G401.6 (cell line): Measurements from ENCODE around the gene NCEH1.
"Not testable (repeated sequence)": the region's sequence is repeated elsewhere in the genome, so short reads cannot be mapped to it uniquely, and the experiment has no call there.

Experiments used
- FAIRE-seq: peaks from 2 replicates; lab custom pipeline; 2012; peaks lifted over from hg19 to GRCh38; lab: Jason Lieb, UNC

The NCEH1 gene

DNA sequence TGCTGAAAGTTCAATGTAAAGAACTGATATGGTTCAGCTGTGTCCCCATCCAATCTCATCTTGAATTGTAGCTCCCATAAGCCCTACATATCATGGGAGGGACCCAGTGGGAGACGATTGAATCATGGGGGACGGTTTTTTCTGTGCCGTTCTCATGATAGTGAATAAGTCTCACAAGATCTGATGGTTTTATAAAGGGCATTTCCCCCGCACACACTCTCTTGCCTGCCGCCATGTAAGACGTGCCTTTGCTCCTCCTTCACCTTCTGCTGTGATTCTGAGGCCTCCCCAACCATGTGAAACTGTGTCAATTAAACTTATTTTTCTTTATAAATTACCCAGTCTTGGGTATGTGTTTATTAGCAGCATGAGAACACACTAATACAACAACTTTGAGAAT lies 101.1 kb downstream of the NCEH1 start:
- FAIRE-seq, result no peak

DNA sequence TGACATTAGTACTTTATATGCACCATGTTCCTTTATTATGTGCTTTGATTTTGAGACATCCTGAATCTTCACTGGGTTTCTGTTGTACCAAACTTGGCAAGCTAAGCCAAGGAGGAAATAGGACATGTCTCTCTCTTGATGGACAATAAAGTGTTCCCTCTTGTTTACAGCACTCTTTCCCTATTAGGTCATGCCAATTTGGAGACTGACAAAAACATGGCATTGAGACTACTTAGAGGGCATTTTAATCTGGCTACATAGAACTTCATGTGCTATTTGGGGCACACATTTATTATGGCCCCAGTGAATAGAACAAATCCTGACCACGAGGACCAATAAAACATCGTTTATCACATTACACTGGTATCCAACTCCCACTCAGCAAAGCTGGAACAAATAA lies 102.3 kb downstream of the NCEH1 start:
- no peak for FAIRE-seq

DNA sequence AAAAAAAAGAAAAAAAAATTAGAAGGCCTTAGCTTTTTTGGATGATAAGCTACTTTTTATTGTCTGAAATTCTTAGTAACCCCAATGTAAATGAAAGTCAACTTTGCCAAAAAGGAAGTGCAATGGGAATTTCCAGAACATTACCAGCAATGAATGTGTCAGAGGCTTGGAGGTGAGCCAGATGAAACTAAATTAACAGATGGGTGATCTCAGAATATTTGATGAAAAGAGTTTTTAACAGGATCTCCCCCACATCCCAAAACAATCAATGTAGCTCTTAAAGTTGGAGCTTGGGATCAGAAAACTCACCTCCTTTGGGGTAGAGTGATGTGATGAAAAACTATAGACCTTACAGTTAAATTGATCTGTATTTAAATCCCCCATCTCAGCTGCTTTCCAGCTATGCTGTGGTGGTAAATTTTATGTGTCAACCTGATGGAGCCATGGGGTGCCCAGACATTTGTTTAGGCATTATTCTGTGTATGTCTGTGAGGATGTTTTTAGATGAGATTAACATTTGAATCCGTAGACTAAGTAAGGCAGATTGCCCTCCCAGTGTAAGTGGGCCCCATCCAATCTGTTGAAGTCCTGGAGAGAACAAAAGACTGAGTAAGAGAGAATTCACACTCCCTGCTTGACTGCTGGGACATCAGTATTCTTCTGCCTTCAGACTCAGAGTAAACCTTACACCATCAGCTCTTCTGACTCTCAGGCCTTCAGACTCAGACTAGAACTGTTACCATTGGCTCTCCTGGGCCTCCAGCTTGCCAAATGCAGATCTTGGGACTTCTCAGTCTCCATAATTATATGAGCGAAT lies 103.4 kb downstream of the NCEH1 start:
- FAIRE-seq, result no peak

DNA sequence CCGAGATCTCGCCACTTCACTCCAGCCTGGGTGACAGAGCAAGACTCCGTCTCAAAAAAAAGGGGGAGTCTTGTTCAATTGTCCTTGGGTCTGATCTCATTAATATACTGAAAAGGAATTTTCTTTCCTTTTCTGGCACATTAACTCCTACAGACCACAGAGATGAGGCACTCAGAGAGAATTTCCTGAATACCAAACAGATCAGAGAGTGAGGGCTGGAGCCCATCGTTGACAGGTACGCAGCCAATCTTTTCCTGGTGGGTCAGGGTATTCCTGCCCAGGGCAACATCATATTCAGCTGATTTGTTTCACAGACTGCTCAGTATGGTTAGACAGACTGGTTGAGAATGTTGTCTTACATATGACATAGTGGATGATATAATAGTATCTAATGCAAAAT lies 104.8 kb downstream of the NCEH1 start:
- no peak for FAIRE-seq

DNA sequence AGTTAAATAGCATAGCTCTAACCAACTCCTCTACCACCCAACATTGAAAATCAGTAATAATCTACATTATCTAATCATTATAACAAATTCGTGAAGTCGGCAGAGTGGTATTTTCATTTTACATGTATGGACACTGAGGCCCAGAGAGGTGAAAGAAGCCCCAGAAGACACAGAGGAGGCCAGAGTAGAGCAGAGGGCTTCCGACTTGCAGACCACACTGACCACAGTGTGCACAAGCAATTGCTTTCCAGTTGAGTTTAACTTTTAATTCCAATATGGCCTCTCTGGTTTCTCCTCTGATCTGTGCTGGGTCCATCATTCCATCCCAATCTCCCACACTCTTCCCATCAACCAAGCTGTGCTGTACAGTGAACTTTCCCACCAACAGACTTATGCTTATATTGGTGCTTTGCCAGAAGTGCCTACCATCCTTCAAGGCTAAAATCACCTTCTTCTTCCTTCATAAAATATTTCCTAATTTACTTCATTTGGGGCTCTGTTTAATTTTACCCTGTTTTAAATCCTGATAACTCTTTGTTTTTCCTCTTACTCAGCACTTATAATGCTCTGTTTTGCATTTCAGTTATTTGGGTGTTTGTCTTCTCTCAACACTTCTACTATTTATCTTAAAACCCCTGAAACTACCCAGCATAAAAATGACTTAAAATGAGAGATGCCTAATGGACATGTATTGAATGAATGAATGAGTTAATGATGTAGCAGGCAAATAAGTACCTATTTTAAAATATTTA lies 105.8 kb downstream of the NCEH1 start:
- FAIRE-seq, result no peak

DNA sequence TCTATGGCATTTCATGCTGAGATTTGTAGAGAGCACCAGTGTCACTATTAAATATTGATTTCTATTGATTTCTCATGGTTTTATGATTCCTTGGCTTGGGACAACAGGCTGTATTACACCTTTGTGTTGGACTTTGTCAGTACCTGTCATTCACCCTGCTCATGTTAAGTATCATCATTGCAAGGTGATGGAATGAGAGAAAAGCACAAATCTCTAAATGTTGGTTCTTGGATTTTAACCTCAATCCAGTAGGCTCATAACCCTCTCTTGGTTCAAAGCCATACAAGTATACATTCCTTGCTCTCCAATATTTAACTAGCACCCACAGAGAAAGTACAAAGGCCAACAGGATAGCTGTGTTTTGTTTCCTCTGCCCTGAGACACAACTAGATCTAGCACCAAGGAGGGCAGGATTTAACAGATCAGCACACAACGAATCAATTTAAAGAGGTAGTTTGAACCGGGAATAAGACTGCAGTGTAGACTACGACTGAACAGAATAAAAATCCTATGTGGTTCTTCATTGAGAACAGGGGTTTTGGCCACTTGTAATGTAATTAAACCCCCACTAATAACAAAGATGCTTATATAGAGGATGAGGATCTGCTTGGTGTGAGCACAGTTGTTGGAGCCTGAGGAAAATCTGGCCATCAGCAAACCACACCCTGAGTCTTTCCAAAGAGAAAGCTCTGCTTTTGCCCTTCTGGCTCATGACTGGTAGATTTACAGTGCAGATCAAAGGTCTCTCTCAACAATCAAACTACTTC lies 109.6 kb downstream of the NCEH1 start:
- FAIRE-seq, result no peak

DNA sequence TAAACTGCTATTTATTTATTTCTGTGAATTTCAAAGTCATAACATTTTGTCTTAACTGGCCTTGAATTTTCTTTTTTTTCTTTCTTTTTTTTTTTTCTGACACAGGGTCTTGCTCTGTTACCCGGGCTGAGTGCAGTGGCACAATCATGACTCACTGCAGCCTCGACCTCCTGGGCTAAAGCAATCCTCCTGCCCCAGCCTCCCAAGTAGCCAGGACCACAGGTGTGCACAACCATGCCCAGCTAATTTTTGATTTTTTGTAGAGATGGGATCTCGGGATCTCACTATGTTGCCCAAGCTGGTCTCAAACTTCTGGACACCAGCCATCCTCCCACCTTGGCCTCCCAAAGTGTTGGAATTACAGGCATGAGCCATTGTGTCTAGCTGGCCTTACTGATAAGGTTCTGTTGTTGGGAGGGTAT lies 110.2 kb downstream of the NCEH1 start:
- FAIRE-seq, result no peak

DNA sequence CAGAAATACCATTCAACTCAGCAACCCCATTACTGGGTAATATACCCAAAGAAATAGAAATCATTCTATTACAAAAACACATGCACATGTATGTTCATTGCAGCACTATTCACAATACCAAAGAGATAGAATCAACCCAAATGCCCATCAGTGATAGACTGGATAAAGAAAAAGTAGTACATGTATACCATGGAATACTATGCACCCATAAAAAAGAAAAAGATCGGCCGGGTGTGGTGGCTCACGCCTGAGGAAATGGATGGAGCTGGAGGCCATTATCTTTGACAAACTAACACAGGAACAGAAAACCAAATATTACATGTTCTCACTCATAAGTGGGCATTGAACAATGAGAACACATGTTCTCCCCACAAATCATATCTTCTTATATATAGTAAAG lies 112.0 kb downstream of the NCEH1 start:
- no peak for FAIRE-seq

DNA sequence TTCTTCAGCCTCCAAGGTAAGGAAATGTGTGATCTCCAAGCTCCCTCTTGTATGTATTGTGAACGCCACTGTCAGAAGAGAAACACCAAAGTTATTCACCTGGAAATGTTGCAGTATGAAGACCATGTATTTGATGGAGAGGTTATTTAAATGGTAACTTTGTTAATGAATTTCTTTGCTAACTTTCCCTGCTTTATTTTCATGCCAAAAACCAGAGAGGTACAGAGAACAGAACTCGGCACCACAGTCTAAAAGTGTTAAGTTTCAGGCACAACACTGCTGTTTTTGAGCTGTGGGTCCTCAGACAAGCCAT lies 114.5 kb downstream of the NCEH1 start:
- no peak for FAIRE-seq

DNA sequence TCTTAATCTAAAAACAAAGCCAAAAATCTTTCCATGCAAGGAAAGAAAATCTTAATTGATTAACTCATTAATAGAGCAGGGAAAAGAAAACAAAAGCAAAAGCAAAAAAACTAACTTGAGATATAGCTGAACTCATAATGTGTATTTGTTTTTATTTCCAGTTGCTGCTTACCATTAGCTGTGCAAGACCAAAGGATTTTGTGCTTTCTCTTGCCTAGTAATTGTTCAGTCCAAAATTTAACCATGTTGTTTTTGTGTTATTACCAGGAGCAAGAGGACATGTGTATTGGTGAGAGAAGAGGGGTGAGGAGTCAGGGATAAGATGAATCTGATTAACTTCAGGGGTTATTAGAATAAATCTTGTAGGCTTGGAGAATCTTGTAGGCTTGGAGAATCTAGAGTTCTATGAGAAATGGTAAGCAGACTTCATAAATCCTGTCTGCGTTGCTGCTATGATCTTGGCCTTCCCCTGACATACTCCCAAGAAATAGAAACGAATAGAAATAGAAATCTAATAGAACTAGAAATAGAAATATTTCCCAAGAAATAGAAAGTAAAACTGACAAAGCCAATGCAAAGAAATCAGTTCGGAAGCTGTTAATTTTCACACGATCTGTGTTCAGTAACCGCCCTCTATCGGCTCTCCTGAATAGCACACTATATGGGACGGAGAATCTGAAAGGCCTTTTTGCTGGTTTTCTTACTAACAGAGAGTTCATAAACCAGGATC lies 115.0 kb downstream of the NCEH1 start:
- FAIRE-seq, result peak; percentile 91

DNA sequence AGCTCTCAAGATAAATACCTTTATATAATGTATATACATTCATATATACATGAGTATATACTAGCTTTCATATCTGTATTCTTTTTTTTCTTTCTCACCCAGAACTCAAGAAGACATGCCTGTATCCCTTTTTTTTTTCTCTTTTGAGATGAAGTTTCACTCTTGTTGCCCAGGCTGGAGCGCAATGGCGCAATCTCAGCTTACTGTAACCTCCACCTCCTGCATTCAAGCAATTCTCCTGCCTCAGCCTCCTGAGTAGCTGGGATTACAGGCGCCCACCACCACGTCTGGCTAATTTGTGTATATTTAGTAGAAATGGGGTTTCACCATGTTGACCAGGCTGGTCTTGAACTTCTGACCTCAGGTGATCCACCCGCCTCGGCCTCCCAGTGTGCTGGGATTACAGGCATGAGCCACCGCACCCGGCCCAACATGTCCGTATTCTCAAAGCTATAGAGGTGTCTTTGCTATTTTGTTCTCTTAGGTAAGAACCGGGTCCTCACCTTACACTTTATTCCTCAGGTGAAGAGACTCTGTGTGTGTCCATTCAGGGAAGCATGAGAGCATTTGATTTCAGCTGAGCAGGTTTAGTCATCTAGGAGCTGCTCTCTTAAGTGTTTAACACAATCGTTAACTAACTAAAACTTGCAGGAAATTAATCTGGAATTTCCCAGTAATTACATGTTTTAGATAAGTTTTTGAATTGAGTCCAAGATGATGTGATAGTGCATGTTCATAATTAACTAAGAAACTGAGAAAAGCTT lies 115.8 kb downstream of the NCEH1 start:
- FAIRE-seq, result not testable (repeated sequence)

DNA sequence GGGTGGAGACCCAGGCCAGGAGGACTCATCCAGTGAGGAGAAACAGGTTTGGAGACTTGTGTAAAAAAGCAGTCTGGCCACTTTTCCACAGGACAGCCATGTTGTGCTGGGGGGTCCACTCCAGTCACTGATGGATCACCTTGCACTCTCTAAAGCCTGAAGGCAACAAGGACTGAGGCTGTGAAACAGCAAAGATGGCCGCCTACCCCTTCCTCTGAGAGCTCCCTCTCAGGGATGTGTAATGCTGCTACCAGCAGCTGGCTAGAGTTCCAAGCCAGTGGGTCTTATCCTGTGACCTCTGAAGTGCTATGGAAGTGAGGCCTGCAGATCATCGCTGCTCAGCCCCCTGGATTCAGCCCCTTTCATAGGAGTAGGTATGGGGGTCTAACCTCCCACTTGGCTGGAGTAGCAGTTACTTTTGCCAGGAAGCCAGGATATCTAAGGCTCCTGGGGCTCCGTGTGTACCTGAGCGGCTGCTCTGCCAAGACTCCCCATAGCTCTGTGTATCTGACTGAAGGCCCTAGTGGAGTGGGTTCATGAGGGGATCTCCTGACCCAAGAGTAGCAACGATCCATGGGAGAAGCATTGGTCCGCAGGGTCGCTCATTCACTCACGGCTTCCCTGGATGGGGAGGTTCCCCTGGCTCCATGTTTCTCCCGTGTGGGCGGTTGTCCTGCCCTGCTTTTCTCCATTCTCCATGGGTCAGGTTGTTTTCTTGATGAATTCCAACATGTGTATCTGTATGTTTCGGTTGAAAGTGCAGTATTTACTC lies 117.8 kb downstream of the NCEH1 start:
- no peak for FAIRE-seq

DNA sequence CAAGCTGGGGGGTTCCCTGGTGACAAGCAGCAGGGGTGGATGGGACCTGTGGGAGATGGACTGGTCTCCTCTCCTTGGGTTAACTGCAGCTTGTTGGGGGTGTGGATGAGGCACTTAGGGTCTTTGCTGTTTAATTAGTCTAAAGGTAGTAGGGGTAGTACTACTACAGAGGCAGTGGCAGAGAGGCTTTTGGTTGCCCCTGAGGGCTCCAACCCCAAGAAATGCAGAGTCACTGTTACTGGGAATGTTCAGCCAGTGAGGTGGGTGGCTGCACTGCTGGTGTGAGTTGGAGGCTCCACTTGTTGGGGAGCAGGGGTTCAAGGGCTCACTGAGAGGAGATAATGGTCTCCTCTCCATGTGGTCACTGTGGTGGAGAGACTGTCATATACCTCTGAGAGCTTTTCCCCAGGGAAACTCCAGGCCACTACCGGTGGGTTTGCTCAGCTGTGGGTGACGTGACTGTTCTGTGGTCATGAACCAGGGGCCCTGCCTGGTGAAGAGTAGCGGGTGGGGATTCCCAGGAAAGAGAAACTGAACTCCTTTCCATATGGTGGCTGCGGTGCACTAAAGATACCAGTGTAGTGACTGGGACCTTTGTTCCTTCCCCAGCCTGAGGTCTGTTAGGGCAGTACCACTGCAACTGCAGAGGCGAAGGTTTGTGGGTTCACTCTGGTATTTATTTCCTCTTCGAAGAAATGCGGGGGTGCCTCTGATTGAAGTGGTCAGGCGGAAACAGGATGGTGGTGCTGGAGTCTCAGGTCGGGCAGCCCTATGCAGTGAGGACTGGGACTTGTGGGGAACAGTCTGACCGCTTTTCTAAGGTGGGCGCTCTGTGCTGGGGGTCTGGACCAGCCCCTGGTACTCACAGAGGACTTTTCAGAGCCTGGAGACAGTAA lies 118.7 kb downstream of the NCEH1 start:
- FAIRE-seq, result no peak

DNA sequence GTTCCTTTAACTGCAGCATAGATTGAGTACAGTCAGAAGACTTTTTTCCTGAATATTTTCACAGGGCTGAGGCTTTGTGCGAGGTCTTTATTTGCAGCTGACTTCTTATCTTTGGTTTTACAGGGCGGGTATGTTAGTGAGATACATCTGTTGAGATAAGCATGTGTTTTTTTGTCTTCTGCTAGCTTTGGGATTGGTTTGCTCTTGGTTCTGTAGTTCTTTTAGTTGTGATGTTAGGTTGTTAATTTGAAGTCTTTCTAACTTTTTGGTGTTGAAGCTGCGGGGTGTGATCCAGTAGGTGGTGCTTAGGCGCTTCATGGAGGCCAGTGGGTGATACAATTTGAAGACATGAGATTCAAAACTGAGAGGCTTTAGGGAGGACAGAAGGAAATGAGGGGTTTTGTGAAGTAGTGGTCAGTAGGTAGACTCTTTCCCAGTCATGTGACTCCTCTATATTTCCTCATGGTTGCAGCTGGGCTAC lies 119.7 kb downstream of the NCEH1 start:
- no peak for FAIRE-seq

DNA sequence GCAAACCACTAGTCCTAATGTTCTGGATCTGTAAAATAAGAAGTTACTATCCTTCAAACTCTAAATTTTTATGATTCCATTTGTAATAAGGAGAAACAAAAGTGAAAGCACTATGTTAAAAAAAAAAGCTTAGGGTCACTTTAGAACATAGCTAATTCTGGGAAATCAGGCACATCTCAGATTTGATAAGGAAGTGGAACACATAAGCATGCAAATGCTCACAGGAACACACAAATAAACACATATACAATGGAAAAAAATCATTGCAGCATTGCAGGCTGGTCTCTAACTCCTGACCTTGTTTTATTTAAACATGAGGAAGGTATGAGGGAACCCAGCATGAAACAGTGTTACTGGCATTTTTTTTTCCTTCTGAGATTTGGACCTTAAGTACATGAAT lies 124.4 kb downstream of the NCEH1 start:
- FAIRE-seq, result no peak

DNA sequence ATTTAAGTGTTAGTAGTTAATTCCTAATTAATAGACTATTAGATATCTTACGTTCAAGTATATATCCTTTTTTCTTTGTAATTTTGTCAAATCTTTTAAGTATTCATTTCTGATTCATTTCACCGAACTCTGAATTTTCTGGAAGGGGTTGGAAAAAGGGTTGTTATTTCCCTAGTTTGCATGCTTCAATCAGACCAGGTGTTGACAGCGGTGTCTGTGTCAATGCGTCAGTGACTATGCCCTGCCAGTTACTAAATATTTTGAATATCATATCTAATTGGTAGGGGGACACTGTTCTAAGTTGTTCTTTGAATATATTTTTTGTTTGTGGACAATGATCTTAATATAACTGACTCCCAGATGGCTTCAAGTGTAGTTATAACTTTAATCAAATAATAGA lies 124.9 kb downstream of the NCEH1 start:
- FAIRE-seq, result no peak

DNA sequence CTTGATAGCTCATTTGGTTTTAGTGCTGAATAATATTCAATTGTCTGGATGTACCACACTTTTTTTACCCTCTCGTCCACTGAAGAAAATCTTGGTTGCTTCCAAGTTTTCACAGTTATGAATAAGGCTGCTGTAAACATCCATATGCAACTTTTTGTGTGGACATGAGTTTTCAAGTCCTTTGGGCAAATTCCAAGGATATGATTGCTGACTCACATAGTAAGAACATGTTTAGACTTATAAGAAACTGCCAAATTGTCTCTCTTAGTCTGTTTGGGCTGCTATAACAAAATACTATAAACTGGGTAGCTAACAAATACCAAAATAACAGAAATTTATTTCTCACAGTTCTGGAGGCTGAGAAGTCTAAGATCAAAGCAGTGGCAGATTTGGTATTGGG lies 128.2 kb downstream of the NCEH1 start:
- no peak for FAIRE-seq

DNA sequence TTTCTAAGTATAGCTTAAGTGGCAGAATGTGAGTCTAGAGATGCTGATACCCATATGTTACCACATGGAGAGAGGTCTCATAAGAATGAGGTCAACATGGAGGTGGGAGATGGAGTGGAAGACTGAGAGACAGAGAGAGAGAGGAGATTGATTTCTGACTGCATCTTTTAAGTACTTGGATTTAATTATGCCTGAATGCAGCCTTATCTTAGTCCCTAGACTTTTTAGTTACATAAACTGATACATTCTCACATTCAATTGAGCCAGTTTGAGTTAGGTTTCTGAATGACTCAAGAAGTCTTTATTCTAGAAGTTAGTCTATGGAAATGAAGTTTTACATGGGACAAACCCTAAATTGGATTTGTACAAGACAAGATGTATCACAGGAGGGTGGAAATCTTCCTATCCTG lies 129.1 kb downstream of the NCEH1 start:
- no peak for FAIRE-seq

DNA sequence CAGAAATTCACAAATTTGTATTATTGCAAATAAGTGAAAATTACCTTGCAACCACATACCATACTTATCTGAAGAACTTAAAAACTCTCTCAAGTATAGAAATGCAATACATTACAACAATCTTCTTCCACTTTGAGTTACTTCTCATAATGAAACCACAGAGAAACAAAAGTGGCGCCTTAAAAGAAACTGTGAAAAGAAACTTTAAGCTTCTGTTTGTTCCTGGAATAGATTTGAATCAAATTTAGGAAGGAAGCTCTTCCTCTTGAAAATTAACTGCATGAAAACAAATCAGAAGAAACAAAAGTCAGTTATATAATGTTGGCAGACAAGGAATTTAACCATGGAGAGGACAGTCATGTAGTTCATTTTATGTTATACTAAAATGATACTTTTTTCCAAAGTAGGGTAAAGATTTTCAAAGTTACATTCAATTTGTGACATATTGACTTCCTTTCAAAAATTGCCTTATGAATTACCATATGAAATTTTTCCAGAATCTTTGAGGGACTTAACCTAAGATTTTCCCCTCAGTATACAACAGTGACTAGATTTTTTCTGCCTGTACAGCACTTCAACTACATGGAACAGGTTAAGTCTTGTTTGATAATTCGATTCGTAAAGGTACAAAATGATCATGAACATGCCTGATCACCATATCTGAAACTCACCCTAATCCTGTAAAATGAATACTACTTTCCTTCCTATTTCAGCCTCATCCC lies 130.0 kb downstream of the NCEH1 start:
- no peak for FAIRE-seq
